Tibial nerve (tissue), 4 donors: ENCODE results near the gene STON2. TPM values are rescaled to one million over a fixed set of nuclear protein-coding genes. Genes with fewer than 3 reads are reported as not detected.

ENCODE experiments used
- DNase-seq, 2 donors: peaks; one replicate each; pipeline ENCODE4 v3.0.0-alpha.2; 2019; ENCODE audit warnings: low spot score in 2 of 2
- H3K27ac ChIP-seq, 4 donors: fragments of 200-600 bp; sonication (generic) in 3 of 4; one replicate each; pipeline ENCODE4 v1.5.1; 2017 to 2019; ENCODE audit warnings: mild to moderate bottlenecking in 1 of 4
- H3K27me3 ChIP-seq, 2 donors: fragments of 200-600 bp; sonication (generic) in 1 of 2; one replicate each; pipeline versions ENCODE4 v1.5.1 to v1.6.0; 2017 to 2019
- H3K36me3 ChIP-seq, 3 donors: fragments of 200-600 bp; sonication (generic); one replicate each; pipeline ENCODE4 v1.5.1; 2018 to 2019
- H3K4me1 ChIP-seq, 4 donors: fragments of 200-600 bp; sonication (generic) in 3 of 4; one replicate each; pipeline ENCODE4 v1.5.1; 2017 to 2019
- H3K4me3 ChIP-seq, 4 donors: fragments of 200-600 bp; sonication (generic) in 3 of 4; one replicate each; pipeline ENCODE4 v1.5.1; 2017 to 2019; ENCODE audit warnings: mild to moderate bottlenecking in 1 of 4, moderate library complexity in 1 of 4
- H3K9me3 ChIP-seq, 4 donors: fragments of 200-600 bp; sonication (generic) in 3 of 4; one replicate each; pipeline ENCODE4 v1.5.1; 2017 to 2019
- CTCF ChIP-seq, 5 experiments: fragments of 200-600 bp in 3 of 5; fragments of 450-650 bp in 2 of 5; sonication (generic) in 3 of 5; IDR thresholded peaks; one replicate each; pipeline ENCODE4 v1.5.1; 2016 to 2019; ENCODE audit warnings: antibody characterized with exemption in 5 of 5, mild to moderate bottlenecking in 3 of 5, moderate library complexity in 2 of 5
- EP300 ChIP-seq, 2 donors: sonication (generic); formaldehyde crosslinking; IDR thresholded peaks; one replicate each; pipeline ENCODE4 v1.6.1; 2017; ENCODE audit warnings: antibody characterized with exemption in 2 of 2, mild to moderate bottlenecking in 1 of 2
- POLR2A ChIP-seq, 2 donors: fragments of 450-650 bp; IDR thresholded peaks; one replicate each; pipeline ENCODE4 v1.6.1; 2017; ENCODE audit warnings: antibody characterized with exemption in 2 of 2, mild to moderate bottlenecking in 2 of 2, moderate library complexity in 2 of 2
- WGBS, 2 donors: methylation state at CpG; one replicate each; pipeline ENCODE4 v1.1.5; 2018; 5-methylcytosine and 5-hydroxymethylcytosine counted together
- total RNA-seq, 4 donors: library from RNA; depleted of rRNA; stranded (reverse); fragments of >200 nt; gene quantifications; one replicate each; pipeline ENCODE4 v1.1.0, GENCODE V29; 2016

STON2 gene
- total RNA-seq, 4 donors from 2014 or later, result 21.6 to 62.0 (median 34.7) TPM

- TF ChIP-seq CTCF (IDR thresholded peaks at IDR 0.05) (no peak), POLR2A (IDR thresholded peaks at IDR 0.05) (no peak), EP300 (IDR thresholded peaks at IDR 0.05) (no peak)
- no peaks in the 10 kb centered on the region for H3K9me3 ChIP-seq
- no peak for DNase-seq
- no peaks in the 10 kb centered on the region for H3K36me3 ChIP-seq
- no peak overlapping the region for H3K4me3 ChIP-seq
- H3K27ac ChIP-seq, result peak overlapping the region in 1 of 4 donors; percentile 15
- WGBS, 2 donors, result 73 to 82% methylated on average over 3 of the region's 3 CpGs
- H3K27me3 ChIP-seq, result no peaks in the 10 kb centered on the region
- H3K4me1 ChIP-seq, result peaks cover 0 to 5% (median 0%) of the 10 kb centered on the region in 4 donors
Observed at GRCh38 chr14:81305743-81306142, 94.4 kb downstream of the STON2 start.

GRCh38 chr14:81305065-81305464, 95.1 kb downstream of the STON2 start:
- Histone ChIP-seq H3K36me3 (no peaks in the 10 kb centered on the region), H3K9me3 (no peaks in the 10 kb centered on the region), H3K4me1 (peaks cover 0 to 5% (median 0%) of the 10 kb centered on the region in 4 donors), H3K4me3 (no peak overlapping the region), H3K27ac (no peak overlapping the region), H3K27me3 (no peaks in the 10 kb centered on the region)
- 82 to 88% methylated on average over 4 of the region's 4 CpGs for WGBS, 2 donors
- no peak for TF ChIP-seq EP300 (IDR thresholded peaks at IDR 0.05)
- TF ChIP-seq POLR2A (IDR thresholded peaks at IDR 0.05), result no peak
- no peak for TF ChIP-seq CTCF (IDR thresholded peaks at IDR 0.05)
- DNase-seq, result no peak

- peak overlapping the region in 2 of 4 donors; percentile 22 to 34 for H3K27ac ChIP-seq
- DNase-seq, result no peak
- WGBS, 2 donors, result 74 to 78% methylated on average over 5 of the region's 5 CpGs
- H3K36me3 ChIP-seq, result no peaks in the 10 kb centered on the region
- H3K27me3 ChIP-seq, result no peaks in the 10 kb centered on the region
- TF ChIP-seq CTCF (IDR thresholded peaks at IDR 0.05) (no peak), POLR2A (IDR thresholded peaks at IDR 0.05) (no peak), EP300 (IDR thresholded peaks at IDR 0.05) (no peak)
- no peak overlapping the region for H3K4me3 ChIP-seq
- no peaks in the 10 kb centered on the region for H3K9me3 ChIP-seq
- peaks cover 0 to 5% (median 0%) of the 10 kb centered on the region in 4 donors for H3K4me1 ChIP-seq
Observed at GRCh38 chr14:81303258-81303935, 96.7 kb downstream of the STON2 start.

GRCh38 chr14:81302638-81303037, 97.5 kb downstream of the STON2 start:
- Histone ChIP-seq H3K4me3 (no peak overlapping the region), H3K27me3 (no peaks in the 10 kb centered on the region), H3K4me1 (peaks cover 0 to 5% (median 0%) of the 10 kb centered on the region in 4 donors), H3K36me3 (no peaks in the 10 kb centered on the region), H3K27ac (no peak overlapping the region), H3K9me3 (no peaks in the 10 kb centered on the region)
- TF ChIP-seq EP300 (IDR thresholded peaks at IDR 0.05) (no peak), POLR2A (IDR thresholded peaks at IDR 0.05) (no peak), CTCF (IDR thresholded peaks at IDR 0.05) (no peak)
- no peak for DNase-seq
- 81 to 92% methylated on average over 3 of the region's 3 CpGs for WGBS, 2 donors

- TF ChIP-seq EP300 (IDR thresholded peaks at IDR 0.05) (no peak), POLR2A (IDR thresholded peaks at IDR 0.05) (no peak), CTCF (IDR thresholded peaks at IDR 0.05) (no peak)
- H3K4me1 ChIP-seq, result peaks cover 0 to 5% (median 0%) of the 10 kb centered on the region in 4 donors
- H3K9me3 ChIP-seq, result no peaks in the 10 kb centered on the region
- no peaks in the 10 kb centered on the region for H3K27me3 ChIP-seq
- 83 to 92% methylated on average over 1 of the region's 1 CpG for WGBS, 2 donors
- H3K4me3 ChIP-seq, result no peak overlapping the region
- DNase-seq, result no peak
- H3K27ac ChIP-seq, result no peak overlapping the region
- H3K36me3 ChIP-seq, result no peaks in the 10 kb centered on the region
Observed at GRCh38 chr14:81301813-81302212, 98.3 kb downstream of the STON2 start.
